Bronchial epithelial cell (primary cell): ENCODE data around the gene CAVIN1. TPM values are rescaled to one million over a fixed set of nuclear protein-coding genes. Genes with fewer than 3 reads are reported as not detected.
"Not testable (repeated sequence)": the region's sequence is repeated elsewhere in the genome, so short reads cannot be mapped to it uniquely, and the experiment has no call there.

ENCODE experiments used
- DNase-seq: peaks from one replicate; pipeline ENCODE4 v3.0.0-alpha.2; 2010; ENCODE audit warnings: low read depth
- FAIRE-seq: peaks from 2 replicates; lab custom pipeline; 2011; peaks lifted over from hg19 to GRCh38; lab: Jason Lieb, UNC
- H3K27me3 ChIP-seq: 2 replicates; pipeline ENCODE4 v1.5.1; 2011; ENCODE audit warnings: low read length; ENCODE audit not compliant: control insufficient read depth, insufficient read depth
- H3K36me3 ChIP-seq: 2 replicates; pipeline ENCODE4 v1.5.1; 2011; ENCODE audit warnings: low read length; ENCODE audit not compliant: control insufficient read depth, insufficient read depth
- H3K4me3 ChIP-seq: 2 replicates; pipeline ENCODE4 v1.5.1; 2011; ENCODE audit warnings: mild to moderate bottlenecking, low read depth, low read length, control low read depth
- total RNA-seq: library from RNA; depleted of rRNA; stranded (reverse); fragments of >200 nt; gene quantifications from 2 replicates; pipeline ENCODE4 v1.2.1, GENCODE V29; 2014
- TF ChIP-seq, protein P1 (sequence below): IDR thresholded peaks from 2 replicates; pipeline ENCODE4 v1.5.1; 2011; ENCODE audit warnings: mild to moderate bottlenecking, moderate library complexity, low read length, control low read depth, inconsistent platforms; ENCODE audit not compliant: insufficient read depth, severe bottlenecking

Gene CAVIN1
- total RNA-seq, 1 donor from 2014 or later = 126 TPM

DNA sequence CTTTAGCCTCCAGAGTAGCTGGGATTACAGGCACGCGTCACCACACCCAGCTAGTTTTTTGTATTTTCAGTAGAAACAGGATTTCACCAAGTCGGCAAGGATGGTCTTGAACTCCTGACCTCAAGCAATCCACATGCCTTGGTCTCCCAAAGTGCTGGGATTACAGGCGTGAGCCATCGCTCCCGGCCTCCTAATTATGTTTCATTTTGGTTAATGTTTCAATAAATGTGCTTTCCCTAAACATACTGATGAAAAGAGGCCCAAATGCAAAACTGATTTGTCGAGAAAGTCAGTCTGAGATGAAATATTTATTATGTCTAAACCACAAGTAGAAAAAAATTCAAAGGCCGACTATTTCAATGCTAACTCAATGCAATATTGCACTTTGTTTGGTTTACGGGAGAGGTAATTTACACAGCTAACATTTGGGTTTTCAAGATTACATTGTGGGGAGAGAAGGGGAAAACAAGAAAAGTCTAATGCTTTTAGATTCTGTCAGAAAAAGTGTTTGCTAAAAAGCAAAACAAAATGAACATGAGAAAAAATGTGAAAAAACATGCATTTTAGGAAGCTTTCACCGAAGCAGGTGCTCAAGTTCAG lies 44.6 kb downstream of the CAVIN1 start:
- TF ChIP-seq, protein P1, sequence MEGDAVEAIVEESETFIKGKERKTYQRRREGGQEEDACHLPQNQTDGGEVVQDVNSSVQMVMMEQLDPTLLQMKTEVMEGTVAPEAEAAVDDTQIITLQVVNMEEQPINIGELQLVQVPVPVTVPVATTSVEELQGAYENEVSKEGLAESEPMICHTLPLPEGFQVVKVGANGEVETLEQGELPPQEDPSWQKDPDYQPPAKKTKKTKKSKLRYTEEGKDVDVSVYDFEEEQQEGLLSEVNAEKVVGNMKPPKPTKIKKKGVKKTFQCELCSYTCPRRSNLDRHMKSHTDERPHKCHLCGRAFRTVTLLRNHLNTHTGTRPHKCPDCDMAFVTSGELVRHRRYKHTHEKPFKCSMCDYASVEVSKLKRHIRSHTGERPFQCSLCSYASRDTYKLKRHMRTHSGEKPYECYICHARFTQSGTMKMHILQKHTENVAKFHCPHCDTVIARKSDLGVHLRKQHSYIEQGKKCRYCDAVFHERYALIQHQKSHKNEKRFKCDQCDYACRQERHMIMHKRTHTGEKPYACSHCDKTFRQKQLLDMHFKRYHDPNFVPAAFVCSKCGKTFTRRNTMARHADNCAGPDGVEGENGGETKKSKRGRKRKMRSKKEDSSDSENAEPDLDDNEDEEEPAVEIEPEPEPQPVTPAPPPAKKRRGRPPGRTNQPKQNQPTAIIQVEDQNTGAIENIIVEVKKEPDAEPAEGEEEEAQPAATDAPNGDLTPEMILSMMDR = no peak
- H3K36me3 ChIP-seq = no peaks in the 10 kb centered on the region
- no peak overlapping the region for H3K4me3 ChIP-seq
- FAIRE-seq (no peak), DNase-seq (no peak)
- no peaks in the 10 kb centered on the region for H3K27me3 ChIP-seq

DNA sequence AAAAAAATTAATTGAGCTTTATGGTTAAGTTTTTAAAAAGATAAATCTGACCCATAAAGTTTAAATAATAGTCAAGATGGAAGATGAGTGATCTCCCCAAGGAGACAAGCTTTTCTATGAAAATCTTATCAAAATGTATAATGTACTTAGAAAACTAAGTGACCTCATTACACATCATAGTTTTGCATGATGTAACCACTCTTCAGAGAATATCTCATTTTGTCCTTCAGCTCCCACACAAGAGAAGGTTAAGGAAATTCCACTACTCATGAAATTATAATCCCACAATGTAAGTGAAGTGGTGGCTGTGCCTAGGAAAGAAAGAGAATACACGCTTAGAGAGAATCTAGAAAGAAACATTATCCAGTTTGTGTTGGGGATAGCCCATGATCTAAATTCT lies 49.2 kb downstream of the CAVIN1 start:
- DNase-seq (no peak), FAIRE-seq (no peak)
- TF ChIP-seq, protein P1 = no peak
- H3K4me3 ChIP-seq = no peak overlapping the region
- no peaks in the 10 kb centered on the region for H3K27me3 ChIP-seq
- H3K36me3 ChIP-seq = peaks cover 3% of the 10 kb centered on the region

DNA sequence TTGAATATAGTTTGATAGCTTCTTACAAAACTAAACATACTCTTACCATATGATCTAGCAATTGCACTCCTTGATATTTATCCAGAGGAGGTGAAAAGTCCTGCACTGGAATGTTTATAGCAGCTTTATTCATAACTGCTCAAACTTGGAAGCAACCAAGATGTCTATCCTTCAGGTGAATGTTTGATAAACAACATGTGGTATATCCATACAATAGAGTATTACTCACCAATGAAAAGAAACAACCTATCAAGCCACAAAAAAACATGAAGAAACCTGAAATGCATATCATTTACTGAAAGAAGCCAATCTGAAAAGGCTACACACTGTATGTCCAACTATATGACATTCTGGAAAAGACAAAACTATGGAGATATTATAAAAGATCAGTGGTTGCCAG lies 50.9 kb downstream of the CAVIN1 start:
- no peak for DNase-seq
- no peak for FAIRE-seq
- TF ChIP-seq, protein P1 = no peak

DNA sequence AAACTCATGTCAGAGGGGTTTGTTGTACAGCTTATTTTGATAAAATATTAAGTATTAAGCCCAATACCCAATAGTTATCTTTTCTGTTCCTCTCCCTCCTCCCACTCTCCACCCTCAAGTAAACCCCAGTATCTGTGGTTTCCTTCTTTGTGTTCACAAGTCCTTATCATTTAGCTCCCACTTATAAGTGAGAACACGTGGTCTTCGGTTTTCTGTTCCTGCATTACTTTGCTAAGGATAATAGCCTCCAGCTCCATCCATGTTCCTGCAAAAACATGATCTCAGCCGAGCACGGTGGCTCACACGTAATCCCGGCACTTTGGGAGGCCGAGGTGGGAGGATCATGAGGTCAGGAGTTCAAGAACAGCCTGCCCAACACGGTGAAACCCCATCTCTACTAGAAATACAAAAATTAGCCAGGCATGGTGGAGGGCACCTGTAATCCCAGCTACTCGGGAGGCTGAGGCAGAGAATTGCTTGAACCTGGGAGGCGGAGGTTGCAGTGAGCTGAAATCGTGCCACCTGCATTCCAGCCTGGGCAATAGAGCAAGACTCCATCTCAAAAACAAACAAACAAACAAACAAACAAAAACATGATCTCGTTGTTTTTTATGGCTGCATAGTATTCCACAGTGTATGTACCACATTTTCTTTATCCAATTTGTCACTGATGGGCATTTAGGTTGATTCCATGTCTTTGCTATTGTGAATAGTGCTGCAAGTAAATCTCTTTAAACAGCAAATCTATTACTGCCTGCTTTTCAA lies 54.1 kb downstream of the CAVIN1 start:
- not testable (repeated sequence) for H3K4me3 ChIP-seq, FAIRE-seq, H3K27me3 ChIP-seq, H3K36me3 ChIP-seq, DNase-seq

More for the DNA sequence above, 50.9 kb downstream of the CAVIN1 start:
- Histone ChIP-seq H3K27me3 (no peaks in the 10 kb centered on the region), H3K4me3 (no peak overlapping the region), H3K36me3 (peaks cover 3% of the 10 kb centered on the region)

DNA sequence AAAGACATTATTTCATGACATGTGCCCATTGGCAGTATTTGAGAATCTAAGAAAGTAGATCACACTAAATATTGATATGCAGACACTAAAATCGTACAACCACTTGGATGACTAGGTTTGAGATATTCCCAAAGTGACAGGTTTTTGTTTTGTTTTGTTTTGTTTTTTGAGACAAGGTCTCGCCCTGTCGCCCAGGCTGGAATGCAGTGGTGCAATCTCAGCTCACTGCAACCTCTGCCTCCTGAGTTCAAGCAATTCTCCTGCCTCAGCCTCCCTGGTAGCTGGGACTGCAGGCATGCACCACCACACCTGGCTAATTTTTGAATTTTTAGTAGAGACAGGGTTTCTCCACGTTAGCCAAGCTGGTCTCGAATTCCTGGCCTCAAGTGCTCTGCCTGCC lies 54.7 kb downstream of the CAVIN1 start:
- DNase-seq, H3K4me3 ChIP-seq, H3K36me3 ChIP-seq, H3K27me3 ChIP-seq, FAIRE-seq: not testable (repeated sequence)

DNA sequence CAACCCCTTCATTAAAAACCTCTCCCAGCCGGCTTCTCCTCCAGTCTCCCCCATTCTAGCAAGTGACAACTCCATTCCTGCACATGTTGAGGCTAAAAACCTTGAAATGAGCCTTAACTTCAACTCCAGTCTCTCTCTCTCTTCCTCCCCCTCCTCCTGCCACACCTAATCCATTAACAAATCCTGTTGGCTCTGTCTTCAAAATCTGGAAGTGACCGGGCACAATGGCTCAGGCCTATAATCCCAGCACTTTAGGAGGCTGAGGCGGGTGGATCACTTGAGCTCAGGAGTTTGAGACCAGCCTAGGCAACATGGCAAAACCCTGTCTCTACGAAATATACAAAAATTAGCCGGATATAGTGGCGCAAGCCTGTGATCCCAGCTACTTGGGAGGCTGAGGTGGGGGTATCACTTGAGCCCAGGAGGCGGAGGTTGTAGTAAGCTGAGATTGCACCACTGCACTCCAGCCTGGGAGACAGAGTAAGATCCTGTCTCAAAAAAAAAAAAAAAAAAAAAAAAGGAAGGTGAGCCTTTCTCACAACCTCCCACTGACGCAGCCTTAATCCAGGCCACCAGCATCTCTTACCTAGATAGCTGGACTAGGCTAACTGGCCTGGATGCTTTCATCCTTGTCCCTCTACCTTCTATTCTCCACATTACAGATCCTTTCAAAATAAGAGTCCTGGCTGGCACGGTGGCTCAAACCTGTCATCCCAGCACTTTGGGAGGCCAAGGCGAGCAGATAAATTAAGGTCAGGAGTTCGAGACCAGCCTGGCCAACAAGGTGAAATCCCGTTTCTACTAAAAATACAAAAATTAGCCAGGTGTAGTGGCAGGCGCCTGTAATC lies 56.7 kb downstream of the CAVIN1 start:
- H3K27me3 ChIP-seq, H3K4me3 ChIP-seq, FAIRE-seq, DNase-seq, H3K36me3 ChIP-seq: not testable (repeated sequence)

DNA sequence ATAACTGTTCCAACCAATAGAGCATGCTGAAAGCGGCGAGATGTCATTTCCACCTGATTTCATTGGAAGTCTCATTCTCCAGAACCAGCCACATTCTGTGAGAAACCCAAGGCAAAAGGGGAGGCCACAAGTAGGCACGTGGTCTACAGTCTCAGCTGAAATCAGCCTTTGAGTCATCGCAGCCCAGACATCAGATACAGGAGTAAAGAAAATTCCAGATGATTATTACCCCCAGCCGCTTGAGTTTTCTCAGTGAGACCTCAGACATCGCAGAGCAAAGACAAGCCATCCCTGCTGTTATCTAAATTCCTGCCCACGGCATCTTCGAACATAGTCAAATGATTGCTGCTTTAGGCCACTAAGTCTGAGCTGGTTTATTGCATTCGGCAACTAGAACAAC lies 57.9 kb downstream of the CAVIN1 start:
- Histone ChIP-seq H3K36me3 (no peaks in the 10 kb centered on the region), H3K4me3 (no peak overlapping the region), H3K27me3 (no peaks in the 10 kb centered on the region)
- TF ChIP-seq, protein P1 = no peak
- DNase-seq (no peak), FAIRE-seq (no peak)
